Measurements from ENCODE around the gene NCK1. TPM values are rescaled to one million over a fixed set of nuclear protein-coding genes. Genes with fewer than 3 reads are reported as not detected.

NCK1 gene
- total and polyA plus RNA-seq, 2 of the 13 experiments (the other 11 are each of a cell fraction or from before 2014, with no cell fraction given): 14.7 to 30.4 TPM

DNA sequence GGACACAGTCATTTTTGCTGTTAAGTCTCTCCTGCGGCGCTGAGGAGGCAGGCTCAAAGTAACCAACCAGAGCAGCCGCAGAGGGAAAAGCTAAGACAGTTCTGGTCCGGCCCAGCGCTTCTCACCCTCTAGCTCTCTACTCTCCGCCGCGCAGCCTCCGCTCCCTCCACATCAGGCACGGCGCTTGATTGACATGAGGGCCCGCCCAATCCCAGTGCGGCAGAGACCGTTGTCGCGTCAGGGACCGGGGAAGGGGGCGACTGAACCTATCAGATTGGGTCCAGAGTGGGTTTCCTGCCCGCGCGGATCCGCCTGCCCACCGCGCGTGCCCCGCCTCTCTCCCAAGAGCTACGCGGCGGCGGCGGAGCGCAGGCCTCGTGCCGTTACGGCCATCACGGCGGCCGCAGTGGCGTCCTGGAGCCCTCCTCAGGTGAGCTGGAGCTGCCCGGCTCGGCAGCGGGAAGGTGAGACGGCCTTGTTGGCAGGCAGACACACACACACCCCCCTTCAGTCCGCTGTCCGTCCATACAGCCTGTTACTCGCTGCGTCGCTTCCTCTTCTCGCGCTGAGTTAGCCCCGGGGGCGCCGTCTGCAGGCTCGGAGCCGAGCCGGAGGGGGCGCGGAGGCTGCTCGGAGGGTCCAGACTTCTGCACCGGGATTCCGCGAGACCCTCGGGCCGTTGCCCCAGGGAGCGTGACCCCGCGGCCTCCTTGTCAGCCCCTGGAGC is at the start of gene NCK1 (continued):
- TF ChIP-seq, protein P1, sequence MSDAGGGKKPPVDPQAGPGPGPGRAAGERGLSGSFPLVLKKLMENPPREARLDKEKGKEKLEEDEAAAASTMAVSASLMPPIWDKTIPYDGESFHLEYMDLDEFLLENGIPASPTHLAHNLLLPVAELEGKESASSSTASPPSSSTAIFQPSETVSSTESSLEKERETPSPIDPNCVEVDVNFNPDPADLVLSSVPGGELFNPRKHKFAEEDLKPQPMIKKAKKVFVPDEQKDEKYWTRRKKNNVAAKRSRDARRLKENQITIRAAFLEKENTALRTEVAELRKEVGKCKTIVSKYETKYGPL (CRISPR knock-in tag; IDR thresholded peaks at IDR 0.05): no peak; the same call in 1 of the 2 replicates
- TF ChIP-seq POGZ (CRISPR knock-in tag; IDR thresholded peaks at IDR 0.05) (peak; percentile 85), EED (CRISPR knock-in tag; IDR thresholded peaks at IDR 0.05) (peak; percentile 94), HIVEP1 (CRISPR knock-in tag; IDR thresholded peaks at IDR 0.05) (peak; percentile 83), TBX3 (IDR thresholded peaks at IDR 0.05; ENCODE audit: borderline replicate concordance) (no peak; the same call in 1 of the 2 replicates), BORCS8-MEF2B (CRISPR knock-in tag; IDR thresholded peaks at IDR 0.05) (peak; percentile 93), CCAR2 (optimal IDR thresholded peaks at IDR 0.05; ENCODE audit: low read depth, low read length) (no peak), CAMTA2 (CRISPR knock-in tag; IDR thresholded peaks at IDR 0.05; ENCODE audit: borderline replicate concordance) (peak; percentile 85), KDM1A (CRISPR knock-in tag; IDR thresholded peaks at IDR 0.05) (no peak), ZNF460 (CRISPR knock-in tag; IDR thresholded peaks at IDR 0.05; ENCODE audit: borderline replicate concordance) (peak; percentile 28; the same call in 1 of the 2 replicates), CENPT (CRISPR knock-in tag; IDR thresholded peaks at IDR 0.05; ENCODE audit: low read depth) (no peak), ZNF30 (CRISPR knock-in tag; IDR thresholded peaks at IDR 0.05) (peak; percentile 58; the same call in 1 of the 2 replicates), ZBTB7A (CRISPR knock-in tag; IDR thresholded peaks at IDR 0.05) (peak; percentile 87), KMT2B (CRISPR knock-in tag; IDR thresholded peaks at IDR 0.05) (peak; percentile 97), ZNF547 (CRISPR knock-in tag; IDR thresholded peaks at IDR 0.05) (peak; percentile 96), NONO (IDR thresholded peaks at IDR 0.05) (no peak), NONO (CRISPR knock-in tag; conservative IDR thresholded peaks at IDR 0.05) (peak; percentile 96), PRMT3 (CRISPR knock-in tag; IDR thresholded peaks at IDR 0.05; ENCODE audit: borderline replicate concordance, low read depth) (0 out of 2 replicates have a peak, but pooled peaks have one; percentile 79), ARID2 (CRISPR knock-in tag; IDR thresholded peaks at IDR 0.05; ENCODE audit: borderline replicate concordance) (0 out of 2 replicates have a peak, but pooled peaks have one; percentile 81), NFYC (CRISPR knock-in tag; IDR thresholded peaks at IDR 0.05) (peak; percentile 92), RXRB (CRISPR knock-in tag; IDR thresholded peaks at IDR 0.05; ENCODE audit: borderline replicate concordance) (peak; percentile 76), ZNF292 (CRISPR knock-in tag; IDR thresholded peaks at IDR 0.05; ENCODE audit: borderline replicate concordance, low read depth) (peak; percentile 94), SKI (IDR thresholded peaks at IDR 0.05; ENCODE audit: partially characterized antibody) (peak; percentile 48), ZNF772 (CRISPR knock-in tag; IDR thresholded peaks at IDR 0.05) (no peak; the same call in 1 of the 2 replicates)
- TF ChIP-seq, protein P2, sequence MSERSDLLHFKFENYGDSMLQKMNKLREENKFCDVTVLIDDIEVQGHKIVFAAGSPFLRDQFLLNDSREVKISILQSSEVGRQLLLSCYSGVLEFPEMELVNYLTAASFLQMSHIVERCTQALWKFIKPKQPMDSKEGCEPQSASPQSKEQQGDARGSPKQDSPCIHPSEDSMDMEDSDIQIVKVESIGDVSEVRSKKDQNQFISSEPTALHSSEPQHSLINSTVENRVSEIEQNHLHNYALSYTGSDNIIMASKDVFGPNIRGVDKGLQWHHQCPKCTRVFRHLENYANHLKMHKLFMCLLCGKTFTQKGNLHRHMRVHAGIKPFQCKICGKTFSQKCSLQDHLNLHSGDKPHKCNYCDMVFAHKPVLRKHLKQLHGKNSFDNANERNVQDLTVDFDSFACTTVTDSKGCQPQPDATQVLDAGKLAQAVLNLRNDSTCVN (CRISPR knock-in tag; IDR thresholded peaks at IDR 0.05; ENCODE audit: borderline replicate concordance): peak; percentile 39; the same call in 1 of the 2 replicates
- TF ChIP-seq, protein P3, sequence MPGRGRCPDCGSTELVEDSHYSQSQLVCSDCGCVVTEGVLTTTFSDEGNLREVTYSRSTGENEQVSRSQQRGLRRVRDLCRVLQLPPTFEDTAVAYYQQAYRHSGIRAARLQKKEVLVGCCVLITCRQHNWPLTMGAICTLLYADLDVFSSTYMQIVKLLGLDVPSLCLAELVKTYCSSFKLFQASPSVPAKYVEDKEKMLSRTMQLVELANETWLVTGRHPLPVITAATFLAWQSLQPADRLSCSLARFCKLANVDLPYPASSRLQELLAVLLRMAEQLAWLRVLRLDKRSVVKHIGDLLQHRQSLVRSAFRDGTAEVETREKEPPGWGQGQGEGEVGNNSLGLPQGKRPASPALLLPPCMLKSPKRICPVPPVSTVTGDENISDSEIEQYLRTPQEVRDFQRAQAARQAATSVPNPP (CRISPR knock-in tag; IDR thresholded peaks at IDR 0.05): peak; percentile 91
- TF ChIP-seq, protein P4, sequence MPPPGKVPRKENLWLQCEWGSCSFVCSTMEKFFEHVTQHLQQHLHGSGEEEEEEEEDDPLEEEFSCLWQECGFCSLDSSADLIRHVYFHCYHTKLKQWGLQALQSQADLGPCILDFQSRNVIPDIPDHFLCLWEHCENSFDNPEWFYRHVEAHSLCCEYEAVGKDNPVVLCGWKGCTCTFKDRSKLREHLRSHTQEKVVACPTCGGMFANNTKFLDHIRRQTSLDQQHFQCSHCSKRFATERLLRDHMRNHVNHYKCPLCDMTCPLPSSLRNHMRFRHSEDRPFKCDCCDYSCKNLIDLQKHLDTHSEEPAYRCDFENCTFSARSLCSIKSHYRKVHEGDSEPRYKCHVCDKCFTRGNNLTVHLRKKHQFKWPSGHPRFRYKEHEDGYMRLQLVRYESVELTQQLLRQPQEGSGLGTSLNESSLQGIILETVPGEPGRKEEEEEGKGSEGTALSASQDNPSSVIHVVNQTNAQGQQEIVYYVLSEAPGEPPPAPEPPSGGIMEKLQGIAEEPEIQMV (CRISPR knock-in tag; IDR thresholded peaks at IDR 0.05; ENCODE audit: low read depth): peak; percentile 83
